WERI-Rb-1 (cell line): Measurements from ENCODE around the gene SLC41A2.

Experiments
- DNase-seq: peaks from one replicate; pipeline ENCODE4 v3.0.0-alpha.2; 2020
- H3K27ac ChIP-seq: fragments of 250-450 bp; sonication (Bioruptor Pico); 2 replicates; pipeline ENCODE4 v1.5.1; 2020; ENCODE audit warnings: mild to moderate bottlenecking, moderate library complexity
- H3K27me3 ChIP-seq: fragments of 250-450 bp; sonication (Bioruptor Pico); 2 replicates; pipeline ENCODE4 v1.5.1; 2021; ENCODE audit warnings: mild to moderate bottlenecking, low read depth, moderate library complexity; ENCODE audit not compliant: insufficient read depth, severe bottlenecking
- H3K36me3 ChIP-seq: fragments of 250-450 bp; sonication (Bioruptor Pico); 2 replicates; pipeline ENCODE4 v1.5.1; 2020; ENCODE audit warnings: mild to moderate bottlenecking, moderate library complexity
- H3K4me3 ChIP-seq: 2 replicates; pipeline ENCODE4 v1.5.1; 2011; ENCODE audit warnings: low read depth, mild to moderate bottlenecking, control low read depth, low read length
- H3K9me3 ChIP-seq: fragments of 250-450 bp; sonication (Bioruptor Pico); 2 replicates; pipeline ENCODE4 v1.5.1; 2021; ENCODE audit warnings: mild to moderate bottlenecking, moderate library complexity; ENCODE audit not compliant: severe bottlenecking
- TF ChIP-seq, protein P1 (sequence below): IDR thresholded peaks from 2 replicates; pipeline ENCODE4 v1.5.1; 2011; ENCODE audit warnings: low read depth, mild to moderate bottlenecking, control low read depth, inconsistent platforms, low read length

Gene SLC41A2

DNA sequence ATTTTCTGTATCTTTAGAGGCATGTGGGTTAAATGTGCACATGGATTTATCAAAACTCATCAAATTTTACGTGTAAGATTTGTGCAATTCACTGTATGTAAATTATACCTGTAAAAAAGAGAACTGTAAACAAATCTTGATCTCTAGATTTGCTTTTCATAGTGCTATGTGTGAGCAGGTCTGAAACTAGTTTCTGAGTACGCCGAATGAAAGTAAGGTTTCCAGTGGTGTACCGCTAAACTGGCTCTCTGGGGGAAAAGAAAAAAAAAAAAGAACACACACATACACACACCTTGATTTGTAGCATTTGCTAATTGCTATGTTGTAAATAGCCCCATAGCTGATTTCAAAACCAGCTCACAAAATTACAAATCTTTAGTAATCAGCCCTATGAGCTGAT is 8.6 kb upstream of the SLC41A2 start:
- Histone ChIP-seq H3K27ac (no peak overlapping the region), H3K4me3 (no peak overlapping the region)

DNA sequence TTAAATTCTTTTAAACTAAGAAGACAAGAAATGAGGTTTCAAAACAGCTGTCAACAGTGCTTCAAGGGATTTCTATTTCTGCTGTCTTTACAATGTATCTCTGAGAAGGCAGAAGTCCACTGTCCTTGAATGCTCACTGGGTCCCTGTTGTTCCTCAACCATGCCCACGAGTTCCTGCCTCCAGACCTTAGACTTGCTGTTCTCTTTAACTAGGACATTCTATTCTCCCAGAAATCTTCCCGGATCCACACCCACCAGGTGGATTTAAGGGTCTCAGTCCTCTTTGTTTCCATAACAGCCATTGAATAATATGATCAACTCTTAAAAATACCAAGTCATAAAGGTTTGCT is 6.7 kb upstream of the SLC41A2 start:
- TF ChIP-seq, protein P1, sequence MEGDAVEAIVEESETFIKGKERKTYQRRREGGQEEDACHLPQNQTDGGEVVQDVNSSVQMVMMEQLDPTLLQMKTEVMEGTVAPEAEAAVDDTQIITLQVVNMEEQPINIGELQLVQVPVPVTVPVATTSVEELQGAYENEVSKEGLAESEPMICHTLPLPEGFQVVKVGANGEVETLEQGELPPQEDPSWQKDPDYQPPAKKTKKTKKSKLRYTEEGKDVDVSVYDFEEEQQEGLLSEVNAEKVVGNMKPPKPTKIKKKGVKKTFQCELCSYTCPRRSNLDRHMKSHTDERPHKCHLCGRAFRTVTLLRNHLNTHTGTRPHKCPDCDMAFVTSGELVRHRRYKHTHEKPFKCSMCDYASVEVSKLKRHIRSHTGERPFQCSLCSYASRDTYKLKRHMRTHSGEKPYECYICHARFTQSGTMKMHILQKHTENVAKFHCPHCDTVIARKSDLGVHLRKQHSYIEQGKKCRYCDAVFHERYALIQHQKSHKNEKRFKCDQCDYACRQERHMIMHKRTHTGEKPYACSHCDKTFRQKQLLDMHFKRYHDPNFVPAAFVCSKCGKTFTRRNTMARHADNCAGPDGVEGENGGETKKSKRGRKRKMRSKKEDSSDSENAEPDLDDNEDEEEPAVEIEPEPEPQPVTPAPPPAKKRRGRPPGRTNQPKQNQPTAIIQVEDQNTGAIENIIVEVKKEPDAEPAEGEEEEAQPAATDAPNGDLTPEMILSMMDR, result no peak
- H3K36me3 ChIP-seq, result no peaks in the 10 kb centered on the region
- no peak overlapping the region for H3K27ac ChIP-seq
- no peak for DNase-seq
- no peak overlapping the region for H3K4me3 ChIP-seq
- H3K27me3 ChIP-seq, result no peaks in the 10 kb centered on the region
- H3K9me3 ChIP-seq, result peaks cover 3% of the 10 kb centered on the region

More for the DNA sequence above, 8.6 kb upstream of the SLC41A2 start:
- Histone ChIP-seq H3K9me3 (peaks cover 3% of the 10 kb centered on the region), H3K27me3 (no peaks in the 10 kb centered on the region), H3K36me3 (no peaks in the 10 kb centered on the region)
- no peak for DNase-seq
- TF ChIP-seq, protein P1, result no peak

DNA sequence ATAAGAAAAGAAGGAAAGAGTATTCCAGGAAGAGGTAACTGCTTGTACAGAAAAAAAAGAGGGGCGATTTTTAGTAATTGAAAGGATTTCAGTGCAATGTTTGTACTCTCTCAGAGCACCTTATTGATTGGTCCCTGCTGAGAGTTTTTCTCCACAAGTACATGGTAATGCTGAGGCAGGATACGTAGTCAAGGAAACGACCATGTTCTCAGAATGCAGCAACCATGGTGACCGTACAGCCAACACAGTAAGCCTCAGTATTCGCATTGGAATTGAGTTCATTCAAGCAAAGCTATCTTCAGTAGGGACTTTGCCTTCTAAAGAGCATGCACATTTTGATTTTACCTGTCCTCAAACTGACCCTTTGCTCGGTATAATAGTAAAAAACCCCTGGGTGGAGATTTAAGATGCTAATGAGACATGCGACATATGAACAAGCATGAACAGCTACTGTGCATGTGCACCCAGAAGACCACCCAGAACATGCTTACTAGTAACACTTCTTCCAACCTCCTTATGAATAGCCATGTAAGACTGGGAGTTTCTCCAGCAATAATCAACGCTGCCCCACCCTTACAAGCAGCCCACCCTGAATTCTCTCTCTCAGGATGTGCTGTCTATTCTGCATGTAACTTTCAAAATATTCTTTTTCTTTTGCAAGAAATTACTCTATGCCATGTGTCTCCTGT is 6.2 kb upstream of the SLC41A2 start:
- TF ChIP-seq, protein P1, result no peak
- Histone ChIP-seq H3K27ac (no peak overlapping the region), H3K4me3 (no peak overlapping the region), H3K9me3 (peaks cover 3% of the 10 kb centered on the region), H3K36me3 (no peaks in the 10 kb centered on the region), H3K27me3 (no peaks in the 10 kb centered on the region)
- no peak for DNase-seq

DNA sequence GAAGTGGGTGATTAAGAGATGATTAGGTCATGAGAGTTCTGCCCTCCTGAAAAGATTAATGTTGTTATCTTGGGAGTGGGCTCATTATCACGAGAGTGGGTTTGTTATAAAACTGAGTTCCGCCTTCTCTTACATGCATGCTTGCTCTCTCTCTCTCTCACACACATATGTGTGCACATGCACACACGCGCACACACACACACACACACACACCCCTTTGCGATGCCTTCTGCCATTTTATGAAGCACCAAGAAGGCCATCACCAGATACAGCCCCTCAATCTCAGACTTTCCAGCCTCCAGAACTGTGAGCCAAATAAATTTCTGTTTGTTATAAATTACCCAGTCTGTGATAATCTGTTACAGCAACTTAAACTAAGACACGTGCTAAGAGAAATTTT is 5.7 kb upstream of the SLC41A2 start:
- Histone ChIP-seq H3K27ac (no peak overlapping the region), H3K36me3 (no peaks in the 10 kb centered on the region), H3K4me3 (no peak overlapping the region), H3K9me3 (peaks cover 3% of the 10 kb centered on the region), H3K27me3 (no peaks in the 10 kb centered on the region)
- TF ChIP-seq, protein P1, result no peak
- no peak for DNase-seq

DNA sequence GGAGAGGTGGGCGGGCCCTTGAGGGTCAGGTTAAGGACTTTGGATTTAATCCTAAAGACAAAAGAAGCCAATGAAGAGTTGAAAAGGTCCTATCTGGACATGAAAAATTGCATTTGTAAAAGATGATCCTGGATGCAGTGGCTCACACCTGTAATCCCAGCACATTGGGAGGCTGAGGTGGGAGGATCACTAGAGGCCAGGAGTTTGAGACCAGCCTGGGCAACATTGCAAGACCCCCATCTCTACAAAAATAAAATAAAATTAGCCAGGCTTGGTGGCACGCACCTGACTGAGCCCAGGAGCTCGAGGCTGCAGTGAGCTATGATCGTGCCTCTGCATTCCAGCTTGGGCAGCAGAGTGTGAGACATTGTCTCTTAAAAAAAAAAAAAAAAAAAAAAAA is 2.4 kb upstream of the SLC41A2 start:
- no peak overlapping the region for H3K4me3 ChIP-seq
- H3K27ac ChIP-seq, result no peak overlapping the region
- no peak for DNase-seq
- TF ChIP-seq, protein P1, result no peak
- H3K36me3 ChIP-seq, result no peaks in the 10 kb centered on the region
- no peaks in the 10 kb centered on the region for H3K9me3 ChIP-seq
- no peaks in the 10 kb centered on the region for H3K27me3 ChIP-seq

DNA sequence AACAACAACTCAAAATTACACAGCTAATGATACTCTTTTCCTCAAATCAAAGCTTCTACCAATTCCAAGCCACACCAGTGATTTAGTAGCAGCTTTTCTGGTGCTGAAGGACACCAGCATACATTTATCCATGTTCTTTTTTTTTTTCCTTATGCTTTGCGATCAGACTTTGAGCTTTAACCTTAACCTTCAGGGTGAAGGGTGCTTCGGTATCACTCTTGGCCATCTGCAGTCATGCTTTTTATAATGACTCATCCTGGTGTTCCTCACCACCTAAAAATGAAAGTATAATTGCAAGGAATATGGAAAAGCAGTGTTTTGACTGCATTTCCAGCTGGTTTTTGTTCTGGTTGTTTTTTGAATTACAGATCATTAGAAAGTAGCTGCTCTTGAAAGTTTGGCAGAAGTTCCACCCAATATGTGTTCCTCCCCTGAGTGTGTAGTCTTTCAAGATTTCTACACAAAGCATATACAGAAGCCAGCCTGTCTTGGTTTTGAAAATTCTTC is 1.3 kb upstream of the SLC41A2 start:
- H3K36me3 ChIP-seq, result no peaks in the 10 kb centered on the region
- no peak overlapping the region for H3K27ac ChIP-seq
- TF ChIP-seq, protein P1, result no peak
- no peaks in the 10 kb centered on the region for H3K27me3 ChIP-seq
- H3K9me3 ChIP-seq, result no peaks in the 10 kb centered on the region
- no peak for DNase-seq
- no peak overlapping the region for H3K4me3 ChIP-seq
